ENCODE measurements around the gene FSTL5. TPM values are rescaled to one million over a fixed set of nuclear protein-coding genes. Genes with fewer than 3 reads are reported as not detected.

Gene FSTL5
- total and polyA plus RNA-seq, 2 of the 13 experiments (the other 11 are each of a cell fraction or from before 2014, with no cell fraction given) = 0.03 to 0.07 TPM

GRCh38 chr4:161538941-161539340 lies 624.9 kb downstream of the FSTL5 start:
- no peak overlapping the region for H3K4me3 ChIP-seq (replicated peaks in 1 of 3; ENCODE audit: insufficient read depth in 1 of 3, low read depth in 2 of 3, low read length in 3 of 3)
- H4K20me1 ChIP-seq (ENCODE audit: insufficient read depth, low read length) = no peaks in the 10 kb centered on the region
- ChIA-PET CTCF (ENCODE audit: low intra/inter-chr PET ratio, low total read pairs) (no interaction called here), POLR2A (no interaction called here)
- TF ChIP-seq MAFG (CRISPR knock-in tag; IDR thresholded peaks at IDR 0.05) (no peak), ZUFSP (CRISPR knock-in tag; IDR thresholded peaks at IDR 0.05; ENCODE audit: borderline replicate concordance) (no peak), NFYC (CRISPR knock-in tag; IDR thresholded peaks at IDR 0.05) (no peak), AGO1 (IDR thresholded peaks at IDR 0.05; ENCODE audit: low read depth, low read length, poor library complexity, severe bottlenecking) (no peak), ZNF580 (CRISPR knock-in tag; IDR thresholded peaks at IDR 0.05; ENCODE audit: borderline replicate concordance, low read depth) (no peak), ETV6 (CRISPR knock-in tag; conservative IDR thresholded peaks at IDR 0.05) (no peak), ZNF678 (CRISPR knock-in tag; IDR thresholded peaks at IDR 0.05) (no peak), TBX3 (IDR thresholded peaks at IDR 0.05; ENCODE audit: borderline replicate concordance) (no peak), RBAK (CRISPR knock-in tag; IDR thresholded peaks at IDR 0.05) (no peak), ZNF329 (CRISPR knock-in tag; IDR thresholded peaks at IDR 0.05; ENCODE audit: low read depth) (no peak), SCMH1 (CRISPR knock-in tag; IDR thresholded peaks at IDR 0.05; ENCODE audit: borderline replicate concordance) (no peak), ZNF350 (CRISPR knock-in tag; IDR thresholded peaks at IDR 0.05; ENCODE audit: borderline replicate concordance, low read depth) (no peak), GRHL1 (CRISPR knock-in tag; conservative IDR thresholded peaks at IDR 0.05) (no peak), NFRKB (IDR thresholded peaks at IDR 0.05) (no peak), ZBTB37 (CRISPR knock-in tag; IDR thresholded peaks at IDR 0.05) (no peak), NCOA2 (CRISPR knock-in tag; IDR thresholded peaks at IDR 0.05) (no peak)
- H3K9ac ChIP-seq (ENCODE audit: insufficient read depth, low read depth, low read length) = no peak overlapping the region
- no peak for FAIRE-seq
- H3K27me3 ChIP-seq (ENCODE audit: control insufficient read depth in 1 of 2, insufficient read depth in 2 of 2, low read length in 2 of 2) = no peaks in the 10 kb centered on the region
- H2AFZ ChIP-seq (ENCODE audit: low read length) = no peak overlapping the region
- no peaks in the 10 kb centered on the region for H3K9me3 ChIP-seq (ENCODE audit: low read length)
- H3K27ac ChIP-seq (ENCODE audit: extremely low read length, insufficient read depth, low read length) = no peak overlapping the region
- no peak for ATAC-seq
- DNase-seq (ENCODE audit: low spot score) = no peak
- H3K36me3 ChIP-seq (replicated peaks in 1 of 2; ENCODE audit: control insufficient read depth in 1 of 2, insufficient read depth in 2 of 2, low read length in 2 of 2) = no peaks in the 10 kb centered on the region
- BruUV-seq (replicated peaks) = no TSS peak
- intact Hi-C loops (cut with micrococcal nuclease; ENCODE audit: unreplicated experiment) (no loop called here), in situ Hi-C loops (cut with HindIII; ENCODE audit: extremely low pct_ligation_motif_present, low pct_unique_long_range_greater_than_20kb) (no loop called here)
- no peaks in the 10 kb centered on the region for H3K4me1 ChIP-seq (ENCODE audit: insufficient read depth, low read length)
- 5% methylated on average over 4 of the region's 4 CpGs for WGBS (ENCODE audit: low lambda C conversion rate)
- H3K79me2 ChIP-seq (ENCODE audit: insufficient read depth, low read length) = no peaks in the 10 kb centered on the region
- H3K4me2 ChIP-seq (ENCODE audit: low read depth, low read length) = no peak overlapping the region
